Large intestine (tissue), 3 donors: Measurements from ENCODE around the gene DYNLT5. TPM values are rescaled to one million over a fixed set of nuclear protein-coding genes. Genes with fewer than 3 reads are reported as not detected.
"Not testable (repeated sequence)": the region's sequence is repeated elsewhere in the genome, so short reads cannot be mapped to it uniquely, and the experiment has no call there.

ENCODE experiments used
- DNase-seq, 2 donors: peaks; one replicate each; pipeline versions ENCODE4 v3.0.0 to v3.0.0-alpha.2; 2013
- H3K27ac ChIP-seq: one replicate; pipeline ENCODE4 v1.5.1; 2013; ENCODE audit warnings: low read length
- H3K27me3 ChIP-seq: 2 replicates; pipeline ENCODE4 v1.6.1; 2013; ENCODE audit warnings: low read length; ENCODE audit not compliant: control insufficient read depth, insufficient read depth
- H3K36me3 ChIP-seq: 2 replicates; pipeline ENCODE4 v1.6.1; 2013; ENCODE audit warnings: low read length; ENCODE audit not compliant: control insufficient read depth, insufficient read depth
- H3K4me1 ChIP-seq: one replicate; pipeline ENCODE4 v1.6.1; 2013; ENCODE audit warnings: low read length; ENCODE audit not compliant: control insufficient read depth, insufficient read depth
- H3K4me3 ChIP-seq: one replicate; pipeline ENCODE4 v1.5.1; 2013; ENCODE audit warnings: low read length
- H3K9me3 ChIP-seq: one replicate; pipeline ENCODE4 v1.6.1; 2013; ENCODE audit warnings: mild to moderate bottlenecking, low read depth, low read length, moderate library complexity; ENCODE audit not compliant: control insufficient read depth
- whole genome bisulfite sequencing: methylation state at CpG from one replicate; pipeline ENCODE4 v1.1.5; 2013; ENCODE audit warnings: low lambda C conversion rate; ENCODE audit not compliant: insufficient coverage; 5-methylcytosine and 5-hydroxymethylcytosine counted together
- polyA plus RNA-seq: library from polyadenylated mRNA; unstranded; fragments of 120-200 nt; gene quantifications from one replicate; pipeline ENCODE4 v1.2.1, GENCODE V29; 2013

The DYNLT5 gene
- polyA plus RNA-seq, 1 donor: 3.3 TPM

GRCh38 chr1:66787641-66788040, 35.4 kb downstream of the DYNLT5 start:
- no peak for DNase-seq
- no peak overlapping the region for H3K4me3 ChIP-seq
- no peaks in the 10 kb centered on the region for H3K4me1 ChIP-seq
- no peaks in the 10 kb centered on the region for H3K9me3 ChIP-seq
- H3K27me3 ChIP-seq: no peaks in the 10 kb centered on the region
- no peak overlapping the region for H3K27ac ChIP-seq
- WGBS: 89% methylated on average over 3 of the region's 4 CpGs
- no peaks in the 10 kb centered on the region for H3K36me3 ChIP-seq

DNA sequence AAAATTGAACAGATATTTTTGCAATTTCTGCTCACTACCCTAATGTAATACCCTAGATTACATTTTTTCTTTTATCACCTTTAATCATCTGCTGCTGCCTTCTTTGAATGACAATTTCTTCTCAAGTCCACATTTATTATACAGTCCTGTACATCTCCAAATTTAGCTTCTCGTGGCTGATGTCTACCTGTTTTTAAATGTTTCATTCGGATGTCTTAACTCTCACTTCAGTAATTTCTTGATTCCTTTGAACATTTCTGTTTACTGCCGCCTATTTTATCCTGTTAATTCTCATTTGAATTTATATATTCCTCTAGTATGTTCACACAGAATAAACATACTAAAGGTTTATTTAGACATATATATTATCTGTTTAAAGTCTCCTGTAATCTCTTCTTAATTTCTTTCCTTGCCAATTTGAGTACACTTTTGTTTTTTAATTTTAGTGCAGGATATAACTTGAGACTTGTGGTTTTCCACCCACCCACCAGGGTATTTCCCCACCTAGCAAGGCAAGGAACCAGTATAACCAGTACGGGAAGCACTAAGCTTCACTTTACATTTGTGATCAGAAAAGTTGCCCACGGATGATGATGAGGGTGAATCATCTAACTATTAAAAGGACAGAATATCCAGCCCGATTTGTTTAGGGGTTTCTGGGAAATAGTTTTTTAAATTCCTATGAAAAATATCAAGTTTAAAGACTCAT, 36.1 kb downstream of the DYNLT5 start:
- H3K27ac ChIP-seq: no peak overlapping the region
- H3K9me3 ChIP-seq: no peaks in the 10 kb centered on the region
- H3K4me3 ChIP-seq: no peak overlapping the region
- no peaks in the 10 kb centered on the region for H3K36me3 ChIP-seq
- WGBS: 81% methylated on average over 5 of the region's 6 CpGs
- DNase-seq: no peak
- H3K27me3 ChIP-seq: no peaks in the 10 kb centered on the region
- H3K4me1 ChIP-seq: no peaks in the 10 kb centered on the region

DNA sequence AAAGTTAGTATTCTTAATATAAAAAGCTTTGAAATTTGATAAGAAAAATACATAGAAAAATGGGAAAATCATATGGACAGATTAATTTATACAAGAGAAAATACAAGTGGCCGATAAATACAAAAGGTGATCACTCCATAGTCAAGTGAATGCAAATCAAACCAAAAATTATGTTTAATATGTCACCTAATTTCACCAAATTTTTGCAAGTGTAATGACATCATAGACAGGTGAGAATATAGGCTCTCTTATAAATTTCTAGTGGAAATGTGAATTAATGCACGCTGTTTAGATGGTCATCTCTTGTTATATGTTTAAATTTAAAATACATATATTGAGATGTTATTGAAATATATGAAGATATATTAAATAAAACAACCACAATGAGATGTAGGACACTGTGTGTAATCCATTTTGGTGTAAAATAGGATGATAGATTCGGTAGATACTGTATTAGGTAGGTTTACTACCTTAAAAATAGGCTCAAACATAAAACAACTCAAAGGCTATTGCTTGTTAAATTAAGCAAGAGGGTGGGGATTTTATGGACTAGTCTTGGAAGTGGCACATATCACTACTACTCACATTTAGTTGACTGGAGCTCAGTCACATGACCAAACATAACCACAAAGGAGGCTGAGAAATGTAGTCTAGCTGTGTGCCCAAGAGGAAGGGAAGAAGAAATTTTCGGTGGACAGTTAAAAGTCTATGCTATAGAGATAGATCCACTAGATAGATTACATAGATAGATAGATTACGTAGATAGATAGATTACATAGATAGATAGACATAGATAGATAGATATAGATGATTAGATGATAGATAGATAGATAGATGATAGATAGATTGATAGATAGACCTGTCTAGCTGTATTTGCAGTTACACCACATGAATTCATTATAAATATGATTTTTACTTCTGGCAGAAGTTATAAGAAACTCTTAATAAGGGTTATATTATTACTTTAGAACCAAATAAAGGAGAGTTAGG, 39.7 kb downstream of the DYNLT5 start:
- Histone ChIP-seq H3K27me3 (no peaks in the 10 kb centered on the region), H3K27ac (no peak overlapping the region), H3K4me1 (no peaks in the 10 kb centered on the region), H3K9me3 (no peaks in the 10 kb centered on the region), H3K36me3 (no peaks in the 10 kb centered on the region), H3K4me3 (no peak overlapping the region)
- WGBS: 87% methylated on average over 2 of the region's 5 CpGs
- no peak for DNase-seq

DNA sequence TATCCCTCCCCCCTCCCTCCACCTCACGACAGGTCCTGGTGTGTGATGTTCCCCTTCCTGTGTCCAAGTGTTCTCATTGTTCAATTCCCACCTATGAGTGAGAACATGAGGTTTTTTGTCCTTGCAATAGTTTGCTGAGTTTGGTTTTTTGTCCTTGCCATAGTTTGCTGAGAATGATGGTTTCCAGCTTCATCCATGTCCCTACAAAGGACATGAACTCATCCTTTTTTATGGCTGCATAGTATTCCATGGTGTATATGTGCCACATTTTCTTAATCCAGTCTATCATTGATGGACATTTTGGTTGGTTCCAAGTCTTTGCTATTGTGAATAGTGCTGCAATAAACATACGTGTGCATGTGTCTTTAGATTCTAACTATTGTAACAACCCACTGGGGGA, 43.6 kb downstream of the DYNLT5 start:
- no CpG with 5 or more reads among the region's 2 CpGs for WGBS
- not testable (repeated sequence) for H3K4me3 ChIP-seq, H3K9me3 ChIP-seq, DNase-seq, H3K27ac ChIP-seq, H3K27me3 ChIP-seq, H3K36me3 ChIP-seq, H3K4me1 ChIP-seq

DNA sequence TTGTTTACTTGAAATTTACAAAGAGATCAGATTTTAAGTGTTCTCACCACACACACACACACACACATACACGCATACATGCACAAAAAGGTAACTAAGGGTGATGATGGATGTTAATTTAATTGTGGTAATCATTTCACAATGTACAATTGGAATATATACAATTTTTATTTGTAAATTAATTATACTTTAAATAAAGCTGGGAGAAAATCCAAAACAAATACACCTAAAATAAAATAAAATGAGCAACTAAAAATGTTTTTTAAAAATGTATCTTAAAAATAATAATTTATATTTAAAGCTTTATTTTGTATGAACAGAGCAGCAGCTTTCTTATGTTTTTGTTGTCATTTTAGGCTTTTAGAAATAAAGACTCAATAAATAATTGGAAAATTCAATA, 57.0 kb downstream of the DYNLT5 start:
- H3K27me3 ChIP-seq: no peaks in the 10 kb centered on the region
- no peaks in the 10 kb centered on the region for H3K36me3 ChIP-seq
- no peak for DNase-seq
- no peak overlapping the region for H3K27ac ChIP-seq
- no peak overlapping the region for H3K4me3 ChIP-seq
- no peaks in the 10 kb centered on the region for H3K9me3 ChIP-seq
- no peaks in the 10 kb centered on the region for H3K4me1 ChIP-seq
- WGBS: no CpG with 5 or more reads among the region's 1 CpG

- Histone ChIP-seq H3K27me3 (no peaks in the 10 kb centered on the region), H3K4me3 (no peak overlapping the region), H3K36me3 (no peaks in the 10 kb centered on the region), H3K27ac (no peak overlapping the region), H3K4me1 (no peaks in the 10 kb centered on the region), H3K9me3 (no peaks in the 10 kb centered on the region)
- DNase-seq: no peak
- no CpG with 5 or more reads among the region's 1 CpG for WGBS
These were observed 57.6 kb downstream of the DYNLT5 start for GRCh38 chr1:66809736-66810326.

DNA sequence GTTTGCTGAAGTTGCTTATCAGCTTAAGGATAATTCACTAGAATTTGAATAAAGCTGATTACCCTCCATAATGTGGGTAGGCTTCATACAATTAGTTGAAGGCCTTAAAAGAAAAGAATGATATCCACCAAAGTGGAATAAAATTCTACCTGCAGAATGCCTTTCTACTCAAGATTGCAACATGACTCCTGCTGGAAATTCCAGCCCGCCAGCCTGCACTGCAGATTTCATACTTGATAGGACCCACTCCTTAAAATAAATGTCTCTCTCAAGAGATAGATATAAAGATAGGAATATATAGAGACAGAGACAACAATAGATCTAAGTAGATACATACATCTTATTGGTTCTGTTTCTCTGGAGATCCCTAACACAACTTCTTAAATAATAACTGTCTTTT, 72.5 kb downstream of the DYNLT5 start:
- H3K4me3 ChIP-seq: no peak overlapping the region
- H3K4me1 ChIP-seq: no peaks in the 10 kb centered on the region
- no peak for DNase-seq
- no peaks in the 10 kb centered on the region for H3K27me3 ChIP-seq
- no peak overlapping the region for H3K27ac ChIP-seq
- H3K36me3 ChIP-seq: no peaks in the 10 kb centered on the region
- WGBS: no CpG with 5 or more reads among the region's 1 CpG
- H3K9me3 ChIP-seq: no peaks in the 10 kb centered on the region

Other genes with a start within 250 kb of the DYNLT5 start
- 15.2 TPM for gene SGIP1, start 218.3 kb upstream of the DYNLT5 start, polyA plus RNA-seq
- not detected for gene INSL5, start 48.8 kb downstream of the DYNLT5 start, polyA plus RNA-seq
- gene DNAI4, start 172.4 kb downstream of the DYNLT5 start, polyA plus RNA-seq: 3.6 TPM
- 38.7 TPM for gene MIER1, start 172.5 kb downstream of the DYNLT5 start, polyA plus RNA-seq